ENCODE results near the gene HBE1.

GRCh38 chr11:5252919-5253265 lies 16.9 kb downstream of the HBE1 start:
- no peak for TF ChIP-seq CTCF (IDR thresholded peaks at IDR 0.05)
- no peak for TF ChIP-seq EZH2 (IDR thresholded peaks at IDR 0.05; ENCODE audit: borderline replicate concordance, insufficient read depth, low read depth, low read length, poor library complexity, severe bottlenecking)

Measured in B cell (primary cell).